Neuronal stem cell (in vitro differentiated cells): ENCODE results near the gene TTC13.

Experiments
- DNase-seq: peaks from one replicate; pipeline ENCODE4 v3.0.0-alpha.2; 2013; ENCODE audit warnings: low spot score
- H2AFZ ChIP-seq: one replicate; pipeline ENCODE4 v1.6.1; 2013; ENCODE audit warnings: mild to moderate bottlenecking, low read length, inconsistent platforms
- H2AK5ac ChIP-seq: 2 replicates; pipeline ENCODE4 v1.6.1; 2013; ENCODE audit warnings: low read depth, mild to moderate bottlenecking, inconsistent platforms, low read length, moderate library complexity, mixed read lengths
- H2BK120ac ChIP-seq: 2 replicates; pipeline ENCODE4 v1.6.1; 2013; ENCODE audit warnings: low read depth, mild to moderate bottlenecking, inconsistent platforms, low read length, moderate library complexity, mixed read lengths
- H2BK12ac ChIP-seq: one replicate; pipeline ENCODE4 v1.6.1; 2013; ENCODE audit warnings: low read length, inconsistent platforms
- H2BK15ac ChIP-seq: 2 replicates; pipeline ENCODE4 v1.6.1; 2013; ENCODE audit warnings: mild to moderate bottlenecking, low read length, inconsistent platforms, mixed read lengths
- H2BK5ac ChIP-seq: one replicate; pipeline ENCODE4 v1.6.1; 2013; ENCODE audit warnings: inconsistent platforms, mild to moderate bottlenecking, low read length, moderate library complexity
- H3K14ac ChIP-seq: one replicate; pipeline ENCODE4 v1.6.1; 2013; ENCODE audit warnings: low read length, inconsistent platforms
- H3K18ac ChIP-seq: 2 replicates; pipeline ENCODE4 v1.6.1; 2013; ENCODE audit warnings: low read length, inconsistent platforms
- H3K23ac ChIP-seq: 2 replicates; pipeline ENCODE4 v1.6.1; 2013; ENCODE audit warnings: low read depth, mild to moderate bottlenecking, mixed read lengths, low read length, inconsistent platforms; ENCODE audit not compliant: poor library complexity
- H3K27ac ChIP-seq: replicated peaks from 3 replicates; pipeline ENCODE4 v1.5.1; 2013; ENCODE audit warnings: low read length, inconsistent platforms
- H3K27me3 ChIP-seq, 3 experiments: 2 replicates each; pipeline ENCODE4 v1.6.1; 2013; ENCODE audit warnings: low read length in 3 of 3, mild to moderate bottlenecking in 2 of 3, inconsistent platforms in 1 of 3, low read depth in 1 of 3, mixed read lengths in 1 of 3, moderate library complexity in 1 of 3; ENCODE audit not compliant: control insufficient read depth in 3 of 3, insufficient read depth in 3 of 3
- H3K36me3 ChIP-seq, 2 donors: replicated peaks in 1 of 2; 2 replicates each; pipeline ENCODE4 v1.6.1; 2013; ENCODE audit warnings: low read length in 2 of 2; ENCODE audit not compliant: control insufficient read depth in 2 of 2, insufficient read depth in 2 of 2
- H3K4ac ChIP-seq: 2 replicates; pipeline ENCODE4 v1.6.1; 2013; ENCODE audit warnings: inconsistent platforms, mild to moderate bottlenecking, low read length, moderate library complexity
- H3K4me1 ChIP-seq, 2 donors: 1 replicate in 1 of 2; 2 replicates in 1 of 2; pipeline ENCODE4 v1.6.1; 2013; ENCODE audit warnings: low read length in 2 of 2, low read depth in 1 of 2; ENCODE audit not compliant: control insufficient read depth in 2 of 2, insufficient read depth in 1 of 2
- H3K4me2 ChIP-seq: one replicate; pipeline ENCODE4 v1.6.1; 2013; ENCODE audit warnings: mild to moderate bottlenecking, low read length, inconsistent platforms; ENCODE audit not compliant: insufficient read depth, poor library complexity, severe bottlenecking
- H3K4me3 ChIP-seq, 2 donors: 2 replicates each; pipeline ENCODE4 v1.5.1; 2013; ENCODE audit warnings: low read length in 2 of 2, mild to moderate bottlenecking in 2 of 2, inconsistent platforms in 1 of 2, moderate library complexity in 1 of 2
- H3K79me1 ChIP-seq: one replicate; pipeline ENCODE4 v1.6.1; 2013; ENCODE audit warnings: low read depth, mild to moderate bottlenecking, inconsistent platforms, low read length, moderate library complexity
- H3K9ac ChIP-seq: one replicate; pipeline ENCODE4 v1.6.1; 2013; ENCODE audit warnings: mild to moderate bottlenecking, low read depth, low read length, inconsistent platforms; ENCODE audit not compliant: poor library complexity
- H3K9me3 ChIP-seq, 2 donors: replicated peaks in 1 of 2; 2 replicates each; pipeline versions ENCODE3 to v1.6.1; 2013; ENCODE audit warnings: low read length in 2 of 2, mild to moderate bottlenecking in 2 of 2, inconsistent platforms in 1 of 2, low read depth in 1 of 2, mixed read lengths in 1 of 2, moderate library complexity in 1 of 2; ENCODE audit not compliant: control insufficient read depth in 2 of 2, insufficient read depth in 1 of 2
- H4K8ac ChIP-seq: one replicate; pipeline ENCODE4 v1.6.1; 2013; ENCODE audit warnings: low read depth, mild to moderate bottlenecking, inconsistent platforms, low read length, moderate library complexity
- H4K91ac ChIP-seq: one replicate; pipeline ENCODE4 v1.6.1; 2013; ENCODE audit warnings: low read length, low read depth, mild to moderate bottlenecking, inconsistent platforms; ENCODE audit not compliant: poor library complexity
- WGBS, 2 donors: extraction: QIAGEN DNeasy Blood & Tissue Kit; methylation state at CpG; one replicate each; pipeline ENCODE4 v1.1.7; 2013; ENCODE audit warnings: missing lambda C conversion rate in 2 of 2, mixed read lengths in 1 of 2; ENCODE audit not compliant: insufficient read length in 2 of 2, insufficient replicate concordance in 1 of 2; ENCODE audit errors: extremely low coverage in 2 of 2; 5-methylcytosine and 5-hydroxymethylcytosine counted together

Gene TTC13

GRCh38 chr1:230867101-230867902 is 111.4 kb downstream of the TTC13 start:
- Histone ChIP-seq H3K23ac (no peak overlapping the region), H3K14ac (no peak overlapping the region), H3K4ac (no peak overlapping the region), H4K8ac (no peak overlapping the region), H3K27ac (no peak overlapping the region), H3K36me3 (peaks cover 6 to 29% of the 10 kb centered on the region in 2 donors), H3K79me1 (peaks cover 7% of the 10 kb centered on the region), H3K4me1 (peaks cover 15 to 16% of the 10 kb centered on the region in 2 donors), H2BK120ac (no peak overlapping the region), H3K27me3 (no peaks in the 10 kb centered on the region), H2AFZ (peak overlapping the region; percentile 90), H3K4me2 (peak overlapping the region; percentile 58), H2BK5ac (no peak overlapping the region), H3K9me3 (no peaks in the 10 kb centered on the region), H3K4me3 (peak overlapping the region; percentile 89 to 99), H2BK15ac (no peak overlapping the region), H2BK12ac (no peak overlapping the region), H4K91ac (no peak overlapping the region), H3K18ac (no peak overlapping the region), H2AK5ac (no peak overlapping the region), H3K9ac (no peak overlapping the region)
- no peak for DNase-seq
- no CpG with 5 or more reads among the region's 17 CpGs for WGBS, 2 donors

GRCh38 chr1:230866171-230867070 is 112.2 kb downstream of the TTC13 start:
- Histone ChIP-seq H3K4me2 (peak overlapping the region; percentile 58), H3K18ac (no peak overlapping the region), H3K4me3 (peak overlapping the region in 1 of 2 donors; percentile 89), H3K14ac (no peak overlapping the region), H2BK120ac (no peak overlapping the region), H3K23ac (no peak overlapping the region), H3K4me1 (peaks cover 15 to 16% of the 10 kb centered on the region in 2 donors), H2AK5ac (no peak overlapping the region), H3K27ac (no peak overlapping the region), H4K91ac (no peak overlapping the region), H3K4ac (no peak overlapping the region), H3K36me3 (peaks cover 8 to 36% of the 10 kb centered on the region in 2 donors), H2AFZ (no peak overlapping the region), H3K9ac (no peak overlapping the region), H2BK5ac (no peak overlapping the region), H4K8ac (no peak overlapping the region), H3K27me3 (no peaks in the 10 kb centered on the region), H2BK12ac (no peak overlapping the region), H2BK15ac (no peak overlapping the region), H3K9me3 (no peaks in the 10 kb centered on the region), H3K79me1 (peaks cover 7% of the 10 kb centered on the region)
- no peak for DNase-seq
- no CpG with 5 or more reads among the region's 9 CpGs for WGBS, 2 donors

GRCh38 chr1:230865062-230865817 is 113.4 kb downstream of the TTC13 start:
- peaks cover 0 to 8% of the 10 kb centered on the region in 2 donors for H3K9me3 ChIP-seq
- DNase-seq: no peak
- WGBS, 2 donors: no CpG with 5 or more reads among the region's 8 CpGs
- no peak overlapping the region for H2BK120ac ChIP-seq
- H3K79me1 ChIP-seq: peaks cover 7% of the 10 kb centered on the region
- no peak overlapping the region for H3K14ac ChIP-seq
- no peak overlapping the region for H4K8ac ChIP-seq
- no peak overlapping the region for H3K4me2 ChIP-seq
- H3K36me3 ChIP-seq: peaks cover 10 to 48% of the 10 kb centered on the region in 2 donors
- no peak overlapping the region for H3K18ac ChIP-seq
- no peak overlapping the region for H3K23ac ChIP-seq
- no peaks in the 10 kb centered on the region for H3K27me3 ChIP-seq
- H2BK15ac ChIP-seq: no peak overlapping the region
- no peak overlapping the region for H2AFZ ChIP-seq
- no peak overlapping the region for H4K91ac ChIP-seq
- H2BK5ac ChIP-seq: no peak overlapping the region
- no peak overlapping the region for H3K9ac ChIP-seq
- H3K4ac ChIP-seq: no peak overlapping the region
- H3K4me3 ChIP-seq: no peak overlapping the region
- H3K4me1 ChIP-seq: peaks cover 15 to 16% of the 10 kb centered on the region in 2 donors
- no peak overlapping the region for H2AK5ac ChIP-seq
- H2BK12ac ChIP-seq: no peak overlapping the region
- H3K27ac ChIP-seq: no peak overlapping the region
